A549 treated with CORT108297 at 1 μM for 4 hours (cell line): ENCODE data around the gene OSBPL5. TPM values are rescaled to one million over a fixed set of nuclear protein-coding genes. Genes with fewer than 3 reads are reported as not detected.

Source experiments
- total RNA-seq: library from RNA; stranded (reverse); fragments of 200-300 nt; extraction: Qiagen RNA extraction; gene quantifications from 5 replicates; pipeline ENCODE4 v1.2.3, GENCODE V29; 2022

OSBPL5 gene, protein sequence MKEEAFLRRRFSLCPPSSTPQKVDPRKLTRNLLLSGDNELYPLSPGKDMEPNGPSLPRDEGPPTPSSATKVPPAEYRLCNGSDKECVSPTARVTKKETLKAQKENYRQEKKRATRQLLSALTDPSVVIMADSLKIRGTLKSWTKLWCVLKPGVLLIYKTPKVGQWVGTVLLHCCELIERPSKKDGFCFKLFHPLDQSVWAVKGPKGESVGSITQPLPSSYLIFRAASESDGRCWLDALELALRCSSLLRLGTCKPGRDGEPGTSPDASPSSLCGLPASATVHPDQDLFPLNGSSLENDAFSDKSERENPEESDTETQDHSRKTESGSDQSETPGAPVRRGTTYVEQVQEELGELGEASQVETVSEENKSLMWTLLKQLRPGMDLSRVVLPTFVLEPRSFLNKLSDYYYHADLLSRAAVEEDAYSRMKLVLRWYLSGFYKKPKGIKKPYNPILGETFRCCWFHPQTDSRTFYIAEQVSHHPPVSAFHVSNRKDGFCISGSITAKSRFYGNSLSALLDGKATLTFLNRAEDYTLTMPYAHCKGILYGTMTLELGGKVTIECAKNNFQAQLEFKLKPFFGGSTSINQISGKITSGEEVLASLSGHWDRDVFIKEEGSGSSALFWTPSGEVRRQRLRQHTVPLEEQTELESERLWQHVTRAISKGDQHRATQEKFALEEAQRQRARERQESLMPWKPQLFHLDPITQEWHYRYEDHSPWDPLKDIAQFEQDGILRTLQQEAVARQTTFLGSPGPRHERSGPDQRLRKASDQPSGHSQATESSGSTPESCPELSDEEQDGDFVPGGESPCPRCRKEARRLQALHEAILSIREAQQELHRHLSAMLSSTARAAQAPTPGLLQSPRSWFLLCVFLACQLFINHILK
- 4.7 to 8.5 TPM (median 6.8 TPM) in 5 replicates for total RNA-seq

DNA sequence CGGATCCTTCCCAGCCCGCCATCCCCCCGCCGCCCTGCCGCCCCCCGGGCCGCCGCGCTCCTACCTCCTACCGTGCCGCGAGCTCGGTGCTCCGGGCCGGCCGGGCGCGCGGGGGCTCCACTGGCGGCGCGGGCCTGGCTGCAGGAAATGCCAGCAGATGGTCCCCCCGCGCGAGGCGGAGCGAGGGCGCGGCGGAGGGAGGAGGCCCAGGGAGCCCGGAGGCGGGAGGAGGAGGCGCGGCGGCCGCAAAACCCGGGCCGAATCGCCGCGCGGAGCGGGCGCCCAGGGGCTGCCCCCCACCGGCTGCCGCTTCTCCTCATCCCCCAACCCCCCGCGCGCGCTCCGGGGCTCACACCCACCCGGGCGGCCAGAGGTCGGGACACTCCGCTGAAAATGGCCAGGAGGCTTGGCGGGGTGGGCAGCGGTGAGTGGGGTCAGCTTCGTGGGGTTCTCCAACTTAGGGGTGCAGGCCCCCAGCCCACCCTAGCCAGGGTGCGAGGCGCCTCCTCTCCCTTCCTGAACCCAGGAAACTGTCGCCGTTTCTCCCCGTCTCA is at the start of gene OSBPL5:
Gene OSBPL5 (minus strand): TSS at position 159 of the 554 bp plus-strand sequence. CDS start 36,162 bp downstream, outside the sequence.

DNA sequence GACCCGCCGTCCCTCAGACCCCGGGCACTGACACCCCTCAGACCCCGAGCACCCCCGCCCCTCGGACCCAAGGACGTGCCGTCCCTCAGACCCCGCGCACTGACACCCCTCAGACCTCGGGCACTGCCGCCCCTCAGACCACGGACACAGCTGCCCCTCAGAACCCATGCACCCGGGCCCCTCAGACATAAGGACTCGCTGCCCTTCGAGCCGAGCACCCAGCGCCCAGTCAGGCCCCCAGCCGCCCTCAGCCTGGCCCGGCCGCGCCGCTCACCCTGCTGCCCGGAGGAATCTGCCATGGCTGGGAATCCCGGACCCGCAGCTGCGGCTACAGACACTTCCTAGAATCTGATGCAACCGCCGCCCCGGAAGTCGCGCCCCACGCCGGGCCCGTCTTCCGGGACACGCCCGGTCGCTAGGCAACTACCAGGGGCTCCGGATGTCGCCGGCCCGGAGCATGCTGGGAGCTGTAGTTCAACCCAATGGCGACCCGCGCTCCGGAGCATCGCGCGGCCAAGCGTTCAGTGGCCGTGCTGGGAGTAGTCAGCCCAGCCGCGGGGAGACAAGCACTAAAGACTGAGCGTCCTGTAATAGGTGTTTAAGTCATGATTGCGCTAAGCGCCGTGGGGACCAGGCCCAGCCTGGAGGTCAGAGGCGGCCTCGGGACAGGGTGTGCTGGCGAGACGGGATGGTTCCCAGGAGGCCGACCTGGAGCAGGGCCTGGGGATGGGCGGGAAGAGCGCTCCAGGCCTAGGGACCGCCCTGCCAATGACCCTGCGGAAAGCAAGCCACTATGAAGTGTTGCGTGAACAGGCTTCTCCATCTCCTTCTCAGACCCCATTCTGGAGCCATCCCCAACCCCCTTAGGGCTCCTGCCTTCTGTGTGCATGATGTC is 107.8 kb downstream of the OSBPL5 start, which contains the start of gene CARS1:
Gene CARS1 (minus strand): TSS at position 355 of the 895 bp plus-strand sequence. CDS start 56 bp downstream, at position 299.

Other genes with a start within 250 kb of the OSBPL5 start
- 97.7 to 149 TPM (median 122 TPM) in 5 replicates for gene PHLDA2, start 235.9 kb downstream of the OSBPL5 start, total RNA-seq
- 112 to 140 TPM (median 122 TPM) in 5 replicates for gene NAP1L4, start 173.0 kb downstream of the OSBPL5 start, total RNA-seq
- 59.7 to 63.8 TPM (median 61.0 TPM) in 5 replicates for gene CARS1, start 107.9 kb downstream of the OSBPL5 start, total RNA-seq
- gene MRGPRG, start 53.5 kb upstream of the OSBPL5 start, total RNA-seq, result not detected in 5 replicates
- 0.09 to 0.17 TPM (median 0.10 TPM) in 3 of 5 replicates, not detected in the others for gene MRGPRE, start 67.1 kb upstream of the OSBPL5 start, total RNA-seq
- gene ZNF195, start 213.8 kb upstream of the OSBPL5 start, total RNA-seq, result 17.9 to 23.4 TPM (median 19.7 TPM) in 5 replicates